Keratinocyte (primary cell): ENCODE data around the gene ZSCAN16. TPM values are rescaled to one million over a fixed set of nuclear protein-coding genes. Genes with fewer than 3 reads are reported as not detected.
A peak's percentile ranks its signal among the peaks of the same experiment; 100 is the strongest.

ENCODE experiments used
- DNase-seq: peaks from one replicate; pipeline ENCODE4 v3.0.0-alpha.2; 2011; ENCODE audit warnings: low read depth, missing footprints, low spot score
- FAIRE-seq: peaks from 2 replicates; lab custom pipeline; 2011; peaks lifted over from hg19 to GRCh38; lab: Jason Lieb, UNC
- H2AFZ ChIP-seq: 2 replicates; pipeline ENCODE4 v1.6.0; 2012; ENCODE audit warnings: low read length, control low read depth, inconsistent platforms; ENCODE audit not compliant: control insufficient read depth
- H3K27ac ChIP-seq: 2 replicates; pipeline ENCODE4 v1.5.1; 2011; ENCODE audit warnings: low read length; ENCODE audit not compliant: control insufficient read depth, insufficient read depth
- H3K27me3 ChIP-seq: 3 replicates; pipeline ENCODE4 v1.6.0; 2011; ENCODE audit warnings: low read length; ENCODE audit not compliant: control insufficient read depth, insufficient read depth; ENCODE audit errors: extremely low read depth
- H3K36me3 ChIP-seq, 2 experiments: 2 replicates in 1 of 2; 3 replicates in 1 of 2; pipeline ENCODE4 v1.5.1; 2011; ENCODE audit warnings: low read length in 2 of 2, mild to moderate bottlenecking in 1 of 2; ENCODE audit not compliant: control insufficient read depth in 2 of 2, insufficient read depth in 2 of 2; ENCODE audit errors: extremely low read depth in 1 of 2
- H3K4me1 ChIP-seq: 3 replicates; pipeline ENCODE4 v1.5.1; 2011; ENCODE audit warnings: low read length; ENCODE audit not compliant: control insufficient read depth, insufficient read depth; ENCODE audit errors: extremely low read depth
- H3K4me2 ChIP-seq: 3 replicates; pipeline ENCODE4 v1.6.0; 2011; ENCODE audit warnings: low read depth, low read length; ENCODE audit not compliant: control insufficient read depth, insufficient read depth; ENCODE audit errors: extremely low read depth
- H3K4me3 ChIP-seq, 3 experiments: fragments of 200-600 bp in 1 of 3; sonication (generic) in 1 of 3; 2 replicates in 2 of 3; 3 replicates in 1 of 3; pipeline ENCODE4 v1.5.1; 2011 to 2016; ENCODE audit warnings: low read length in 3 of 3, mild to moderate bottlenecking in 3 of 3, control low read depth in 2 of 3, inconsistent platforms in 1 of 3, low read depth in 1 of 3, mixed read lengths in 1 of 3, mixed run types in 1 of 3, moderate library complexity in 1 of 3; ENCODE audit not compliant: control insufficient read depth in 2 of 3, insufficient read depth in 2 of 3; ENCODE audit errors: extremely low read depth in 1 of 3
- H3K79me2 ChIP-seq: 2 replicates; pipeline ENCODE4 v1.6.0; 2012; ENCODE audit warnings: low read length; ENCODE audit not compliant: control insufficient read depth, insufficient read depth
- H3K9ac ChIP-seq: 3 replicates; pipeline ENCODE4 v1.6.0; 2011; ENCODE audit warnings: low read length; ENCODE audit not compliant: control insufficient read depth, insufficient read depth; ENCODE audit errors: extremely low read depth
- H3K9me1 ChIP-seq: 3 replicates; pipeline ENCODE4 v1.6.0; 2011; ENCODE audit warnings: low read length; ENCODE audit not compliant: control insufficient read depth, insufficient read depth; ENCODE audit errors: extremely low read depth
- H3K9me3 ChIP-seq: 2 replicates; pipeline ENCODE4 v1.5.1; 2012; ENCODE audit warnings: low read depth, low read length; ENCODE audit not compliant: control insufficient read depth
- H4K20me1 ChIP-seq: 3 replicates; pipeline ENCODE4 v1.6.0; 2011; ENCODE audit warnings: low read length; ENCODE audit not compliant: control insufficient read depth, insufficient read depth; ENCODE audit errors: extremely low read depth
- CTCF ChIP-seq, 3 experiments: IDR thresholded peaks in 1 of 3; conservative IDR thresholded peaks in 1 of 3; optimal IDR thresholded peaks in 1 of 3; 2 replicates in 2 of 3; 3 replicates in 1 of 3; pipeline versions ENCODE3 to v1.5.1; 2011; ENCODE audit warnings: low read length in 3 of 3, mild to moderate bottlenecking in 3 of 3, moderate library complexity in 2 of 3, control low read depth in 1 of 3, inconsistent platforms in 1 of 3; ENCODE audit not compliant: insufficient read depth in 2 of 3; ENCODE audit errors: extremely low read depth in 1 of 3
- EZH2 ChIP-seq: IDR thresholded peaks from one replicate; pipeline ENCODE4 v1.6.1; 2012; ENCODE audit warnings: inconsistent platforms, mild to moderate bottlenecking, low read length, moderate library complexity
- dilution Hi-C: fragments of 300-500 bp; cut with MboI; formaldehyde crosslinking; loops from one replicate; pipeline ENCODE4 v1.7.0; 2020; ENCODE audit warnings: low sequenced_read_pairs; ENCODE audit not compliant: extremely low pct_ligation_motif_present
- polyA plus RNA-seq, 5 experiments: library from polyadenylated mRNA; depleted of rRNA in 3 of 5; stranded (reverse) in 3 of 5; stranded (forward) in 1 of 5; unstranded in 1 of 5; fragments of >200 nt; gene quantifications; 1 replicate in 1 of 5; 2 replicates in 3 of 5; 3 replicates in 1 of 5; pipeline versions ENCODE4 v1.2.1 to v1.2.3, GENCODE V29; 2011 to 2012; ENCODE audit warnings: missing spikeins in 2 of 5, low read depth in 1 of 5, low replicate concordance in 1 of 5

ZSCAN16 gene
- polyA plus RNA-seq, 1 donor (not counting 4 experiments of a cell fraction or from before 2014, with no cell fraction given) = 1.5 TPM

- dilution Hi-C loops = no loop called here
- H3K27ac ChIP-seq = no peak overlapping the region
These were observed 553 bp downstream of the ZSCAN16 start for GRCh38 chr6:28124971-28125353.

GRCh38 chr6:28125401-28125800 lies 992 bp downstream of the ZSCAN16 start:
- no peak for FAIRE-seq
- Histone ChIP-seq H3K4me2 (no peak overlapping the region), H4K20me1 (no peaks in the 10 kb centered on the region), H3K79me2 (peaks cover 1% of the 10 kb centered on the region), H3K27me3 (no peaks in the 10 kb centered on the region), H3K36me3 (peaks cover 0 to under 1% of the 10 kb centered on the region in 2 experiments), H3K9ac (no peak overlapping the region), H3K27ac (no peak overlapping the region), H3K4me3 (no peak overlapping the region), H3K9me3 (no peaks in the 10 kb centered on the region), H3K4me1 (peaks cover 9% of the 10 kb centered on the region), H2AFZ (no peak overlapping the region), H3K9me1 (no peaks in the 10 kb centered on the region)
- dilution Hi-C loops = no loop called here
- no peak for TF ChIP-seq EZH2
- no peak for DNase-seq

More at GRCh38 chr6:28124971-28125353, 553 bp downstream of the ZSCAN16 start:
- H3K4me2 ChIP-seq = peak overlapping the region; percentile 63
- TF ChIP-seq EZH2 (no peak), CTCF (optimal IDR thresholded peaks at IDR 0.05 in 1 of 3, IDR thresholded peaks at IDR 0.05 in 1 of 3, conservative IDR thresholded peaks at IDR 0.05 in 1 of 3; ENCODE audit: extremely low read depth in 1 of 3, insufficient read depth in 2 of 3, low read length in 3 of 3) (no peak)
- DNase-seq (no peak), FAIRE-seq (no peak)
- peaks cover 0 to 2% of the 10 kb centered on the region in 2 experiments for H3K36me3 ChIP-seq
- no peaks in the 10 kb centered on the region for H3K9me1 ChIP-seq
- H3K9me3 ChIP-seq = no peaks in the 10 kb centered on the region
- H4K20me1 ChIP-seq = no peaks in the 10 kb centered on the region
- peak overlapping the region; percentile 97 for H2AFZ ChIP-seq
- peak overlapping the region; percentile 70 for H3K9ac ChIP-seq
- H3K4me3 ChIP-seq = peak overlapping the region; percentile 59 to 81 (median 62)
- peaks cover 9% of the 10 kb centered on the region for H3K4me1 ChIP-seq
- H3K27me3 ChIP-seq = no peaks in the 10 kb centered on the region
- H3K79me2 ChIP-seq = peaks cover 1% of the 10 kb centered on the region

- no peaks in the 10 kb centered on the region for H3K27me3 ChIP-seq
- FAIRE-seq (no peak), DNase-seq (no peak)
- no peak overlapping the region for H2AFZ ChIP-seq
- no peak overlapping the region for H3K9ac ChIP-seq
- H3K79me2 ChIP-seq = peaks cover 27% of the 10 kb centered on the region
- H3K9me1 ChIP-seq = no peaks in the 10 kb centered on the region
- no peak overlapping the region for H3K4me3 ChIP-seq
- peaks cover 13% of the 10 kb centered on the region for H3K4me1 ChIP-seq
- TF ChIP-seq EZH2 (no peak), CTCF (optimal IDR thresholded peaks at IDR 0.05 in 1 of 3, IDR thresholded peaks at IDR 0.05 in 1 of 3, conservative IDR thresholded peaks at IDR 0.05 in 1 of 3; ENCODE audit: extremely low read depth in 1 of 3, insufficient read depth in 2 of 3, low read length in 3 of 3) (peak; percentile 38 to 67 (median 45))
- no peaks in the 10 kb centered on the region for H3K36me3 ChIP-seq
- no peak overlapping the region for H3K27ac ChIP-seq
- no peak overlapping the region for H3K4me2 ChIP-seq
- no peaks in the 10 kb centered on the region for H4K20me1 ChIP-seq
- no peaks in the 10 kb centered on the region for H3K9me3 ChIP-seq
- dilution Hi-C loops = no loop called here
These were observed 9.6 kb downstream of the ZSCAN16 start for GRCh38 chr6:28134015-28134414.
